ENCODE data around the gene DNER.

DNA sequence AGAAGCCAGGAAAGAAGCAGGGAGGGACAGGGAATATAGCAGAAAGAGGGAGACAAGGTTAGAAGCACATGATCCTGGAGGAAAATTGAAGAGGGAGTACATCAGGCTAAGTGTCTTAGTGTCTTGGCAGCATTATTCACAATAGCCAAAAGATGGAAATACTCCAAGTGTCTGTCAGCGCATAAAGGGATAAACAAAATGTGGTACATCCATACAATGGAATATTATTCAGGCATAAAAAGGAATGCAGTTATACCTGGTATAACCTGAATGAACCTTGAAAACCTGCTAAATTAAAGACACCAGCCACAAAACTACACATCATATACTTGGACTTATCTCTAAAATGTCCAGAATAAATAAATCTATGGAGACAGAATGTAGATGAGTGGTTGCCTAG, 224.2 kb downstream of the DNER start:
- no peak for TF ChIP-seq EZH2phosphoT487 (IDR thresholded peaks at IDR 0.05; ENCODE audit: borderline replicate concordance)
- TF ChIP-seq ELF1 (IDR thresholded peaks at IDR 0.05; ENCODE audit: borderline replicate concordance, low read depth): no peak
- TF ChIP-seq, protein P1, sequence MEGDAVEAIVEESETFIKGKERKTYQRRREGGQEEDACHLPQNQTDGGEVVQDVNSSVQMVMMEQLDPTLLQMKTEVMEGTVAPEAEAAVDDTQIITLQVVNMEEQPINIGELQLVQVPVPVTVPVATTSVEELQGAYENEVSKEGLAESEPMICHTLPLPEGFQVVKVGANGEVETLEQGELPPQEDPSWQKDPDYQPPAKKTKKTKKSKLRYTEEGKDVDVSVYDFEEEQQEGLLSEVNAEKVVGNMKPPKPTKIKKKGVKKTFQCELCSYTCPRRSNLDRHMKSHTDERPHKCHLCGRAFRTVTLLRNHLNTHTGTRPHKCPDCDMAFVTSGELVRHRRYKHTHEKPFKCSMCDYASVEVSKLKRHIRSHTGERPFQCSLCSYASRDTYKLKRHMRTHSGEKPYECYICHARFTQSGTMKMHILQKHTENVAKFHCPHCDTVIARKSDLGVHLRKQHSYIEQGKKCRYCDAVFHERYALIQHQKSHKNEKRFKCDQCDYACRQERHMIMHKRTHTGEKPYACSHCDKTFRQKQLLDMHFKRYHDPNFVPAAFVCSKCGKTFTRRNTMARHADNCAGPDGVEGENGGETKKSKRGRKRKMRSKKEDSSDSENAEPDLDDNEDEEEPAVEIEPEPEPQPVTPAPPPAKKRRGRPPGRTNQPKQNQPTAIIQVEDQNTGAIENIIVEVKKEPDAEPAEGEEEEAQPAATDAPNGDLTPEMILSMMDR (IDR thresholded peaks at IDR 0.05 in 2 of 3, conservative IDR thresholded peaks at IDR 0.05 in 1 of 3; ENCODE audit: borderline replicate concordance in 1 of 3, insufficient read depth in 1 of 3, low read depth in 2 of 3, low read length in 2 of 3): no peak
- no peak for TF ChIP-seq SIN3A (IDR thresholded peaks at IDR 0.05; ENCODE audit: low read depth)
- TF ChIP-seq ZNF274 (IDR thresholded peaks at IDR 0.05; ENCODE audit: low read depth, low read length): no peak
- TF ChIP-seq RAD21 (IDR thresholded peaks at IDR 0.05; ENCODE audit: low read depth): no peak
- no peak for TF ChIP-seq POLR2A (IDR thresholded peaks at IDR 0.05; ENCODE audit: borderline replicate concordance, extremely low read depth, insufficient read depth, insufficient read length)
- TF ChIP-seq SP1 (IDR thresholded peaks at IDR 0.05; ENCODE audit: low read depth): no peak
- no peak for TF ChIP-seq SRF (IDR thresholded peaks at IDR 0.05; ENCODE audit: low read depth)

Data from HCT116 (cell line).